Nephron (organoid): ENCODE results near the gene IRAG1.
"Not testable (repeated sequence)": the region's sequence is repeated elsewhere in the genome, so short reads cannot be mapped to it uniquely, and the experiment has no call there.

Experiments used
- H3K27ac Mint-ChIP-seq, 3 experiments: 2 replicates each; pipeline ENCODE4 v1.8.0; 2020; ENCODE audit warnings: mixed read lengths in 3 of 3, mild to moderate bottlenecking in 2 of 3, moderate library complexity in 1 of 3
- H3K27me3 Mint-ChIP-seq: 2 replicates; pipeline ENCODE4 v1.8.0; 2021; ENCODE audit warnings: low read depth, mild to moderate bottlenecking, moderate library complexity, mixed read lengths
- H3K36me3 Mint-ChIP-seq: 2 replicates; pipeline ENCODE4 v1.8.0; 2020; ENCODE audit warnings: low read depth, mixed read lengths
- H3K4me1 Mint-ChIP-seq: 2 replicates; pipeline ENCODE4 v1.8.0; 2020; ENCODE audit warnings: mixed read lengths
- H3K4me3 Mint-ChIP-seq, 3 experiments: 2 replicates each; pipeline ENCODE4 v1.8.0; 2020; ENCODE audit warnings: mild to moderate bottlenecking in 3 of 3, mixed read lengths in 3 of 3, moderate library complexity in 2 of 3
- H3K9me3 Mint-ChIP-seq: 2 replicates; pipeline ENCODE4 v1.8.0; 2020; ENCODE audit warnings: mixed read lengths
- TF ChIP-seq, protein P1 (sequence below), 3 experiments: fragments of 200-600 bp; sonication (generic); IDR thresholded peaks; one replicate each; pipeline ENCODE4 v1.5.0; 2021; ENCODE audit warnings: antibody characterized with exemption in 3 of 3; ENCODE audit not compliant: unreplicated experiment in 3 of 3

IRAG1 gene

DNA sequence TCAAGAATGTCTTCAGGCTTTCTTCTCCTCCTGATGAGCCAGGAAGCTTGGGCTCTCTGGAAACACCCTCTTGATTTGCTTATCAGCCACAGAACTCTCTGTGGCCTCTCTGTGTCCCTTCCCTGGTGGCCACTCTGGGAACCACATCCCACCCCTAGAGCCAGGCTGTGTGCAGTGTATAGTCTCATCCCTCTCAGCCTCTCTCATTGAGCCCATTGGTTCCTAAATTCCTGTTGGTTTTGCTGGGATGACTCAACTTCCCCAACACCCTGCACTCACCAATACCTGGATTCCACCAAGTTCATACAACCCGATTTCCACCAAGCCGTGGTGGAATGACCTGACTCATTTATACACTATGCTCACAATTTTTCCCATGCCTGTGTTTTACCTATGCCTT, 5.2 kb downstream of the IRAG1 start:
- peaks cover 4% of the 10 kb centered on the region for H3K36me3 Mint-ChIP-seq
- H3K27me3 Mint-ChIP-seq, result peaks cover 5% of the 10 kb centered on the region
- no peak overlapping the region for H3K27ac Mint-ChIP-seq
- peaks cover 14% of the 10 kb centered on the region for H3K4me1 Mint-ChIP-seq
- no peak overlapping the region for H3K4me3 Mint-ChIP-seq
- TF ChIP-seq, protein P1, sequence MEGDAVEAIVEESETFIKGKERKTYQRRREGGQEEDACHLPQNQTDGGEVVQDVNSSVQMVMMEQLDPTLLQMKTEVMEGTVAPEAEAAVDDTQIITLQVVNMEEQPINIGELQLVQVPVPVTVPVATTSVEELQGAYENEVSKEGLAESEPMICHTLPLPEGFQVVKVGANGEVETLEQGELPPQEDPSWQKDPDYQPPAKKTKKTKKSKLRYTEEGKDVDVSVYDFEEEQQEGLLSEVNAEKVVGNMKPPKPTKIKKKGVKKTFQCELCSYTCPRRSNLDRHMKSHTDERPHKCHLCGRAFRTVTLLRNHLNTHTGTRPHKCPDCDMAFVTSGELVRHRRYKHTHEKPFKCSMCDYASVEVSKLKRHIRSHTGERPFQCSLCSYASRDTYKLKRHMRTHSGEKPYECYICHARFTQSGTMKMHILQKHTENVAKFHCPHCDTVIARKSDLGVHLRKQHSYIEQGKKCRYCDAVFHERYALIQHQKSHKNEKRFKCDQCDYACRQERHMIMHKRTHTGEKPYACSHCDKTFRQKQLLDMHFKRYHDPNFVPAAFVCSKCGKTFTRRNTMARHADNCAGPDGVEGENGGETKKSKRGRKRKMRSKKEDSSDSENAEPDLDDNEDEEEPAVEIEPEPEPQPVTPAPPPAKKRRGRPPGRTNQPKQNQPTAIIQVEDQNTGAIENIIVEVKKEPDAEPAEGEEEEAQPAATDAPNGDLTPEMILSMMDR (IDR thresholded peaks at IDR 0.05; ENCODE audit: unreplicated experiment in 3 of 3), result no peak
- H3K9me3 Mint-ChIP-seq, result no peaks in the 10 kb centered on the region

DNA sequence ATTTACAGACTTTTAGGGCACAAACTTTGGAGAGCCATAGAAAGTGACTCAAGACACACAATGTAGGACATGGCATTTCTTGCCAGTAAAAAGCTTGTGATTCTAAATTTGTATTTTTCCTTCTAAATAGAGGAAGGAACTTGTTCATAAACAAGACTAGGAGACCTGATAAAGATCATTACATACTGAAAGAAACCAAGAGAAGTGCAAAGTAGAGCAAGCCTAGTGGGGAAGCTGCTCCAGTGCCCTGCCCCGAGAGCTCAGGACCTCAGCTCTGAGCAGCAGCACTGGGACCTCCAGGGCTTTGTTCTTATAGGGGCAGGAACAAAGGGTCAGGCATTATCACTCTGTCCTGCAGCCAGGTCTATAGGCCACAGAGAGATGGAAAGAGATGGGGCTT, 7.2 kb downstream of the IRAG1 start:
- Mint-ChIP-seq H3K4me3 (no peak overlapping the region), H3K27ac (no peak overlapping the region), H3K27me3 (peaks cover 5% of the 10 kb centered on the region), H3K4me1 (no peaks in the 10 kb centered on the region), H3K9me3 (no peaks in the 10 kb centered on the region), H3K36me3 (peaks cover 4% of the 10 kb centered on the region)
- TF ChIP-seq, protein P1 (IDR thresholded peaks at IDR 0.05; ENCODE audit: unreplicated experiment in 3 of 3), result no peak

DNA sequence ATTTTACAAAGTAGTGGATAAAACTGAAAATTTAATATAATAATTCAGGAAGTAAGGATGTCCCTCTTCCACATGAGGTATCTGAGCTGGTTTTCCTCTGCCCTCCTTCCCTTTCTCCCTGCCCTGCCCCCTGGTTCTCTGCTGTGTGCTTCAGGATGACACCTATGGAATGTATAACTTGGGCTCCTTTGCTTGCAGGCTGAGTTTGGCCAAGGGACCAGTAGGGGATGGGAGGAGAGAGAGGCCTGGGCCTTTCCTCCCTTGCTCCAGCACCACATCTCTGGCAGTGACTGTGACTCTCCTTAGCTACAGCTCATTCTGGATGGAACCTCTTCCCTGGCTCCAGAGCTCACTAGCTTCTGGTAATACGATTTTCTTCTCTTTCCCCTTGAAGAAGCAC, 10.1 kb downstream of the IRAG1 start:
- H3K27me3 Mint-ChIP-seq, result peaks cover 4% of the 10 kb centered on the region
- TF ChIP-seq, protein P1 (IDR thresholded peaks at IDR 0.05; ENCODE audit: unreplicated experiment in 3 of 3), result no peak
- peaks cover 7% of the 10 kb centered on the region for H3K36me3 Mint-ChIP-seq
- H3K4me1 Mint-ChIP-seq, result no peaks in the 10 kb centered on the region
- no peak overlapping the region for H3K27ac Mint-ChIP-seq
- H3K4me3 Mint-ChIP-seq, result no peak overlapping the region
- no peaks in the 10 kb centered on the region for H3K9me3 Mint-ChIP-seq

DNA sequence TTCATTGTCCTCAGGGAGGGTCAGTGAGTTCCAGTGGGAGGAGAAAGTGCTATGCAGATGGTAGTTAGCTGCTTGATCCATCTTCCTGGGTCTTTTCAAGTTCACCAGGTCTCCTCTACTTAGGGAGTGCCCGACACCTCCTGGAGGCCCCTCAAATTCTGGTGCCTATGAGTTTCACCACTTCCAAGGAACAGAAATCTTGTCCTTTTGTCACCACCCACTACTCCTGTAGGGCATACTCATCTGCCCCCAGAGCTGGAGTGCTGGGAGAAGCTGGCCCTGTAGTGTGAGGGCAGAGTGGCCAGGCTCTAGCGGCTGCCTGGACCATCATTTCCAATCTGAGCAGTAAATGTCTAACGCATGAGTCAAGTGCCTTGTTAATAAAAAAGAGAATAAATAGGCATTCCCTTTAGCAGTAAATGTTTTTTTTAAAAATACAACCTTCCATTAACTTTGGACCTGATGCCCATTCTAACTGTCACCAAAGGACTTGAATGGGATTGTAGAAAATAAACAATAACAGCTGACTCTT, 12.5 kb downstream of the IRAG1 start:
- TF ChIP-seq, protein P1 (IDR thresholded peaks at IDR 0.05; ENCODE audit: unreplicated experiment in 3 of 3), result no peak
- peaks cover 11% of the 10 kb centered on the region for H3K36me3 Mint-ChIP-seq

DNA sequence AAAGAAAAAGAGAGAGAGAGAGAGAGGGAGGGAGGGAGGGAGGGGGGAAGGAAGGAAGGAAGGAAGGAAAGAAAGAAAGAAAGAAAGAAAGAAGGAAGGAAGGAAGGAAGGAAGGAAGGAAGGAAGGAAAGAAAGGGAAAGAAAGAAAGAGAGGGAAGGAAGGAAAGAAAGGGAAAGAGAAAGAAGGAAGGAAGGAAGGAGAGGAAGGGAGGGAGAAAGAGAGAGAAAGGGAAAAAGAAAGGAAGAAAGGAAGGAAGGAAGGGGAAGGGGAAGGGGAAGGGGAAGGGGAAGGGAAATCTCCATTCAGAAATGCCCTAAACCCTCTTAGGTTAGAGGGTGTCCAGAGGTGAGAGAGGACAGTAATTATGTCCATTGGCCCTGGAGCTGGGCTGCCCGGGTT, 13.3 kb downstream of the IRAG1 start:
- H3K27ac Mint-ChIP-seq, H3K9me3 Mint-ChIP-seq, H3K4me3 Mint-ChIP-seq, H3K27me3 Mint-ChIP-seq, H3K4me1 Mint-ChIP-seq, H3K36me3 Mint-ChIP-seq: not testable (repeated sequence)

More for the DNA sequence above, 12.5 kb downstream of the IRAG1 start:
- H3K4me3 Mint-ChIP-seq, result no peak overlapping the region
- H3K27ac Mint-ChIP-seq, result no peak overlapping the region
- no peaks in the 10 kb centered on the region for H3K4me1 Mint-ChIP-seq
- no peaks in the 10 kb centered on the region for H3K9me3 Mint-ChIP-seq
- peaks cover 4% of the 10 kb centered on the region for H3K27me3 Mint-ChIP-seq

DNA sequence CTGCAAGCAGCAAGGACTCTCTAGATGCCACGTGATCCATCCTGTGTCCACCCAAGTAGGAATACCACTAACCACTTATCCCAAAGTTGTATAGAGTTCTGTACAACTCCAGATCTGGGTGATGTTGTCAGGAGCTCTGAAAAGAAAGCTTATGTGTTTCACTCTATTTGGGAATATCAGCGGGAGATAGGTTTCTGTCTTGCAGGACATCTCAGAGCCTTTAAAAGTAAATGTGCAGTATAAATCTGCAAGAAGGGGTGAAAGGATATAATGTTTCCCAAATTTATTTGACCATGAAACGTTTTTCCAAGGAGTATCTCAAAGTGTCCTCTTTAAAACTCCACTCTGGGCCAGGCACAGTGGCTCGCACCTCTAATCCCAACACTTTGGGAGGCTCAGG, 13.9 kb downstream of the IRAG1 start:
- Mint-ChIP-seq H3K27me3 (peaks cover 5% of the 10 kb centered on the region), H3K4me1 (no peaks in the 10 kb centered on the region), H3K4me3 (no peak overlapping the region), H3K36me3 (peaks cover 8% of the 10 kb centered on the region), H3K9me3 (no peaks in the 10 kb centered on the region), H3K27ac (no peak overlapping the region)
- TF ChIP-seq, protein P1 (IDR thresholded peaks at IDR 0.05; ENCODE audit: unreplicated experiment in 3 of 3), result no peak
